ENCODE data around the gene OR52E6. TPM values are rescaled to one million over a fixed set of nuclear protein-coding genes. Genes with fewer than 3 reads are reported as not detected.

OR52E6 gene
- total RNA-seq, 1 donor from 2014 or later: not detected

DNA sequence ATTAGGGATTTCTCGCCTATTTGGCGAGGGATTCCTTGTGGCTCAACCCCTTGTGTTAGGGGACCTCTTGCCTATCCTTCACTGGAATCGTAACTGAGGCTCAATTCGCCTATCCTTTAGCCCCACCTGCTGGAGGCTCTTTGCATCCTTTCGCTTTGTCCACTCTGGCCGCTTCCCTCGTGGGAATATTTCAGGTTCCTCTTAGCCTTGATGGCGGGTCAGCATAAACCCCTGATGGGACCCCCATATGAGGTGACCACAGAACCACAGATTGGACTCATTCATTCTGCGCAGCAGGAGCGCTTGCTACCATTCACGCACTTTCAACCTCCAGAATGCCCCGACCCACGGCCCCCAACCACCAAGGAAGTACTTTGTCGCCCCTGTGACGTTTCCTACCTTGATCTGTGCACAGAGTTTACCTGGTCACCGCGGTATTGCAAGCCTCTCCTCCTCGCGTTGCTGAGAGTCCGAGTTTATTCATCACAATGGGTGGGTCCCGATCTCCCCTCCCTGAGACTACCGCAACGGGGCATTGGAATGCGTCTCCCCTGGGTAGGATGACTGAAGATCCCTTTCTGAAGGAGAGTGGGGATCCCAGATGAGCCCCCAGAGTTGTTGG is 33.1 kb downstream of the OR52E6 start, which contains the start of gene OR52N2:
OR52N2 (plus strand) TSS at position 425 of the 622 bp plus-strand sequence. CDS start 11,412 bp downstream, outside the sequence.
- no peaks in the 10 kb centered on the region for H3K9me3 Mint-ChIP-seq (ENCODE audit: unreplicated experiment)
- peak within 1 kb of the TSS; percentile 35 for H3K27ac Mint-ChIP-seq (ENCODE audit: unreplicated experiment)
- H3K36me3 Mint-ChIP-seq (ENCODE audit: unreplicated experiment): no peaks in the 10 kb centered on the region
- H3K4me3 Mint-ChIP-seq (ENCODE audit: unreplicated experiment): peak within 1 kb of the TSS; percentile 76
- peak; percentile 71 for DNase-seq
- TF ChIP-seq, protein P1, sequence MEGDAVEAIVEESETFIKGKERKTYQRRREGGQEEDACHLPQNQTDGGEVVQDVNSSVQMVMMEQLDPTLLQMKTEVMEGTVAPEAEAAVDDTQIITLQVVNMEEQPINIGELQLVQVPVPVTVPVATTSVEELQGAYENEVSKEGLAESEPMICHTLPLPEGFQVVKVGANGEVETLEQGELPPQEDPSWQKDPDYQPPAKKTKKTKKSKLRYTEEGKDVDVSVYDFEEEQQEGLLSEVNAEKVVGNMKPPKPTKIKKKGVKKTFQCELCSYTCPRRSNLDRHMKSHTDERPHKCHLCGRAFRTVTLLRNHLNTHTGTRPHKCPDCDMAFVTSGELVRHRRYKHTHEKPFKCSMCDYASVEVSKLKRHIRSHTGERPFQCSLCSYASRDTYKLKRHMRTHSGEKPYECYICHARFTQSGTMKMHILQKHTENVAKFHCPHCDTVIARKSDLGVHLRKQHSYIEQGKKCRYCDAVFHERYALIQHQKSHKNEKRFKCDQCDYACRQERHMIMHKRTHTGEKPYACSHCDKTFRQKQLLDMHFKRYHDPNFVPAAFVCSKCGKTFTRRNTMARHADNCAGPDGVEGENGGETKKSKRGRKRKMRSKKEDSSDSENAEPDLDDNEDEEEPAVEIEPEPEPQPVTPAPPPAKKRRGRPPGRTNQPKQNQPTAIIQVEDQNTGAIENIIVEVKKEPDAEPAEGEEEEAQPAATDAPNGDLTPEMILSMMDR (IDR thresholded peaks at IDR 0.05; ENCODE audit: partially characterized antibody, unreplicated experiment): peak; percentile 68
- H3K4me1 Mint-ChIP-seq (ENCODE audit: low read depth, unreplicated experiment): no peaks in the 10 kb centered on the region
- H3K27me3 Mint-ChIP-seq (ENCODE audit: unreplicated experiment): no peaks in the 10 kb centered on the region

GRCh38 chr11:5807580-5807979 is 34.1 kb downstream of the OR52E6 start:
- TF ChIP-seq, protein P1 (IDR thresholded peaks at IDR 0.05; ENCODE audit: partially characterized antibody, unreplicated experiment): no peak
- Mint-ChIP-seq H3K4me3 (ENCODE audit: unreplicated experiment) (no peak overlapping the region), H3K36me3 (ENCODE audit: unreplicated experiment) (peaks cover 6% of the 10 kb centered on the region), H3K27ac (ENCODE audit: unreplicated experiment) (no peak overlapping the region), H3K27me3 (ENCODE audit: unreplicated experiment) (no peaks in the 10 kb centered on the region), H3K9me3 (ENCODE audit: unreplicated experiment) (peaks cover 2% of the 10 kb centered on the region), H3K4me1 (ENCODE audit: low read depth, unreplicated experiment) (no peaks in the 10 kb centered on the region)
- no peak for DNase-seq

GRCh38 chr11:5803982-5804381 is 37.7 kb downstream of the OR52E6 start:
- peaks cover 2% of the 10 kb centered on the region for H3K9me3 Mint-ChIP-seq (ENCODE audit: unreplicated experiment)
- no peak overlapping the region for H3K27ac Mint-ChIP-seq (ENCODE audit: unreplicated experiment)
- no peaks in the 10 kb centered on the region for H3K4me1 Mint-ChIP-seq (ENCODE audit: low read depth, unreplicated experiment)
- H3K36me3 Mint-ChIP-seq (ENCODE audit: unreplicated experiment): peaks cover 6% of the 10 kb centered on the region
- DNase-seq: no peak
- H3K4me3 Mint-ChIP-seq (ENCODE audit: unreplicated experiment): no peak overlapping the region
- H3K27me3 Mint-ChIP-seq (ENCODE audit: unreplicated experiment): no peaks in the 10 kb centered on the region
- TF ChIP-seq, protein P1 (IDR thresholded peaks at IDR 0.05; ENCODE audit: partially characterized antibody, unreplicated experiment): no peak

GRCh38 chr11:5796541-5796940 is 45.2 kb downstream of the OR52E6 start:
- H3K9me3 Mint-ChIP-seq (ENCODE audit: unreplicated experiment): no peaks in the 10 kb centered on the region
- no peaks in the 10 kb centered on the region for H3K4me1 Mint-ChIP-seq (ENCODE audit: low read depth, unreplicated experiment)
- H3K27me3 Mint-ChIP-seq (ENCODE audit: unreplicated experiment): no peaks in the 10 kb centered on the region
- H3K27ac Mint-ChIP-seq (ENCODE audit: unreplicated experiment): no peak overlapping the region
- DNase-seq: no peak
- H3K4me3 Mint-ChIP-seq (ENCODE audit: unreplicated experiment): no peak overlapping the region
- TF ChIP-seq, protein P1 (IDR thresholded peaks at IDR 0.05; ENCODE audit: partially characterized antibody, unreplicated experiment): no peak
- no peaks in the 10 kb centered on the region for H3K36me3 Mint-ChIP-seq (ENCODE audit: unreplicated experiment)

- no peaks in the 10 kb centered on the region for H3K4me1 Mint-ChIP-seq (ENCODE audit: low read depth, unreplicated experiment)
- TF ChIP-seq, protein P1 (IDR thresholded peaks at IDR 0.05; ENCODE audit: partially characterized antibody, unreplicated experiment): no peak
- no peak within 1 kb of the TSS for H3K27ac Mint-ChIP-seq (ENCODE audit: unreplicated experiment)
- no peak within 1 kb of the TSS for H3K4me3 Mint-ChIP-seq (ENCODE audit: unreplicated experiment)
- H3K36me3 Mint-ChIP-seq (ENCODE audit: unreplicated experiment): no peaks in the 10 kb centered on the region
- H3K9me3 Mint-ChIP-seq (ENCODE audit: unreplicated experiment): no peaks in the 10 kb centered on the region
- H3K27me3 Mint-ChIP-seq (ENCODE audit: unreplicated experiment): no peaks in the 10 kb centered on the region
- DNase-seq: no peak
Observed at GRCh38 chr11:5791165-5791564, 50.5 kb downstream of the OR52E6 start, which contains the start of gene OR52N1. TSS of gene OR52N1 (minus strand) at chr11:5791265. CDS start at chr11:5788816, 2,449 bp downstream.
